GM23338 (cell line): ENCODE data around the gene ZNF805. TPM values are rescaled to one million over a fixed set of nuclear protein-coding genes. Genes with fewer than 3 reads are reported as not detected.

ENCODE experiments used
- ATAC-seq: fragments of 200-7000 bp; cut with Tn5 transposase; 3 replicates; pipeline ENCODE4 v1.9.1; 2020
- DNase-seq: peaks from one replicate; pipeline ENCODE4 v3.0.0-alpha.2; 2015; ENCODE audit warnings: low spot score
- H2AFZ ChIP-seq: fragments of 200-600 bp; sonication (generic); 2 replicates; pipeline ENCODE4 v1.8.0; 2016; ENCODE audit warnings: antibody characterized with exemption, mild to moderate bottlenecking, moderate library complexity
- H3F3A ChIP-seq: fragments of 200-600 bp; sonication (generic); replicated peaks from 2 replicates; pipeline ENCODE4 v1.8.0; 2017; ENCODE audit warnings: antibody characterized with exemption, mixed run types, low read depth
- H3K27ac ChIP-seq: fragments of 200-600 bp; sonication (generic); 2 replicates; pipeline ENCODE4 v1.6.1; 2016; ENCODE audit warnings: low read depth
- H3K27me3 ChIP-seq: fragments of 200-600 bp; sonication (generic); 2 replicates; pipeline ENCODE4 v1.8.0; 2016; ENCODE audit warnings: mild to moderate bottlenecking, mixed run types, moderate library complexity; ENCODE audit not compliant: insufficient read depth
- H3K36me3 ChIP-seq: fragments of 200-600 bp; sonication (generic); 2 replicates; pipeline ENCODE4 v1.8.0; 2016; ENCODE audit warnings: mild to moderate bottlenecking; ENCODE audit not compliant: insufficient read depth
- H3K4me1 ChIP-seq: fragments of 200-600 bp; sonication (generic); 2 replicates; pipeline ENCODE4 v1.8.0; 2016; ENCODE audit warnings: mild to moderate bottlenecking, moderate library complexity; ENCODE audit not compliant: insufficient read depth
- H3K4me2 ChIP-seq: fragments of 200-600 bp; sonication (generic); 2 replicates; pipeline ENCODE4 v1.7.1; 2017; ENCODE audit warnings: mixed run types
- H3K4me3 ChIP-seq: fragments of 200-600 bp; sonication (generic); 2 replicates; pipeline ENCODE4 v1.6.1; 2016; ENCODE audit warnings: mixed run types
- H3K79me2 ChIP-seq: fragments of 200-600 bp; sonication (generic); replicated peaks from 2 replicates; pipeline ENCODE4 v1.8.0; 2017; ENCODE audit warnings: mild to moderate bottlenecking; ENCODE audit not compliant: insufficient read depth
- H3K9me2 ChIP-seq: fragments of 200-600 bp; sonication (generic); 2 replicates; pipeline ENCODE4 v1.8.0; 2017; ENCODE audit not compliant: insufficient read depth
- H4K20me1 ChIP-seq: fragments of 200-600 bp; sonication (generic); replicated peaks from 2 replicates; pipeline ENCODE4 v1.8.0; 2017; ENCODE audit warnings: mild to moderate bottlenecking; ENCODE audit not compliant: insufficient read depth
- H3K27ac Mint-ChIP-seq: 2 replicates; pipeline ENCODE4 v1.8.0; 2020; ENCODE audit warnings: inconsistent platforms, mild to moderate bottlenecking, moderate library complexity, mixed read lengths
- H3K27me3 Mint-ChIP-seq: 3 replicates; pipeline ENCODE4 v1.8.0; 2022; ENCODE audit warnings: low read depth, mild to moderate bottlenecking, moderate library complexity, mixed read lengths, inconsistent platforms; ENCODE audit not compliant: insufficient read depth, poor library complexity
- H3K36me3 Mint-ChIP-seq: 3 replicates; pipeline ENCODE4 v1.8.0; 2021; ENCODE audit warnings: low read depth, mild to moderate bottlenecking, inconsistent platforms, moderate library complexity, mixed read lengths
- H3K4me1 Mint-ChIP-seq: 3 replicates; pipeline ENCODE4 v1.8.0; 2020; ENCODE audit warnings: mild to moderate bottlenecking, inconsistent platforms, mixed read lengths
- H3K4me3 Mint-ChIP-seq: 3 replicates; pipeline ENCODE4 v1.8.0; 2021; ENCODE audit warnings: moderate library complexity, mild to moderate bottlenecking, inconsistent platforms, mixed read lengths
- H3K9me3 Mint-ChIP-seq: 3 replicates; pipeline ENCODE4 v1.8.0; 2020; ENCODE audit warnings: moderate library complexity, mild to moderate bottlenecking, inconsistent platforms, mixed read lengths
- CREB1 ChIP-seq: fragments of 250-450 bp; sonication (Bioruptor Pico); IDR thresholded peaks from 2 replicates; pipeline ENCODE4 v1.5.0; 2020; ENCODE audit warnings: low read depth, mild to moderate bottlenecking, moderate library complexity
- EZH2 ChIP-seq: fragments of 200-600 bp; sonication (generic); IDR thresholded peaks from one replicate; pipeline ENCODE4 v1.8.0; 2017; ENCODE audit warnings: antibody characterized with exemption, mild to moderate bottlenecking, low read depth; ENCODE audit not compliant: unreplicated experiment
- EZH2phosphoT487 ChIP-seq: fragments of 200-600 bp; sonication (generic); IDR thresholded peaks from one replicate; pipeline ENCODE4 v1.8.1; 2018; ENCODE audit warnings: antibody characterized with exemption; ENCODE audit not compliant: unreplicated experiment
- JUNB ChIP-seq: IDR thresholded peaks from one replicate; pipeline ENCODE4 v1.6.1; 2016; ENCODE audit warnings: antibody characterized with exemption; ENCODE audit not compliant: unreplicated experiment
- NANOG ChIP-seq: IDR thresholded peaks from 2 replicates; pipeline ENCODE4 v1.6.1; 2016; ENCODE audit warnings: antibody characterized with exemption, borderline replicate concordance
- POLR2AphosphoS5 ChIP-seq: IDR thresholded peaks from 2 replicates; pipeline ENCODE4 v1.6.1; 2016; ENCODE audit warnings: antibody characterized with exemption, low read depth
- REST ChIP-seq: IDR thresholded peaks from one replicate; pipeline ENCODE4 v1.6.1; 2018; ENCODE audit warnings: antibody characterized with exemption; ENCODE audit not compliant: unreplicated experiment
- STAT1 ChIP-seq: IDR thresholded peaks from one replicate; pipeline ENCODE4 v1.6.1; 2016; ENCODE audit warnings: antibody characterized with exemption; ENCODE audit not compliant: unreplicated experiment
- ZNF114 ChIP-seq: fragments of 250-450 bp; sonication (Bioruptor Pico); IDR thresholded peaks from 2 replicates; pipeline ENCODE4 v1.5.0; 2020; ENCODE audit warnings: mild to moderate bottlenecking, moderate library complexity
- ZNF331 ChIP-seq: fragments of 250-450 bp; sonication (Bioruptor Pico); IDR thresholded peaks from 2 replicates; pipeline ENCODE4 v1.5.0; 2020; ENCODE audit warnings: low read depth, mild to moderate bottlenecking, moderate library complexity
- polyA plus RNA-seq: library from polyadenylated mRNA; unstranded; fragments of >200 nt; fragmentation: Nextera tagmentation; extraction: Ambion mirVana; gene quantifications from 2 replicates; pipeline ENCODE4 v1.2.1, GENCODE V29; 2016
- total RNA-seq: library from RNA; depleted of rRNA; stranded (reverse); fragments of >200 nt; shearing (Covaris generic); gene quantifications from 2 replicates; pipeline ENCODE4 v1.2.3, GENCODE V29; 2014
- TF ChIP-seq, protein P1 (sequence below): IDR thresholded peaks from 2 replicates; pipeline ENCODE4 v1.6.1; 2016; ENCODE audit warnings: antibody characterized with exemption
- TF ChIP-seq, protein P2 (sequence below), 2 experiments: fragments of 200-600 bp in 1 of 2; sonication (generic) in 1 of 2; conservative IDR thresholded peaks; 2 replicates each; pipeline versions ENCODE4 v1.5.1 to v1.6.1; 2016 to 2017; ENCODE audit warnings: antibody characterized with exemption in 2 of 2, low read depth in 2 of 2, mild to moderate bottlenecking in 2 of 2, moderate library complexity in 1 of 2
- TF ChIP-seq, protein P3 (sequence below): fragments of 250-450 bp; sonication (Bioruptor Pico); IDR thresholded peaks from 2 replicates; pipeline ENCODE4 v1.5.0; 2020; ENCODE audit warnings: mild to moderate bottlenecking, moderate library complexity

Gene ZNF805
- total and polyA plus RNA-seq, 2 experiments from 2014 or later = 1.7 to 19.0 TPM

DNA sequence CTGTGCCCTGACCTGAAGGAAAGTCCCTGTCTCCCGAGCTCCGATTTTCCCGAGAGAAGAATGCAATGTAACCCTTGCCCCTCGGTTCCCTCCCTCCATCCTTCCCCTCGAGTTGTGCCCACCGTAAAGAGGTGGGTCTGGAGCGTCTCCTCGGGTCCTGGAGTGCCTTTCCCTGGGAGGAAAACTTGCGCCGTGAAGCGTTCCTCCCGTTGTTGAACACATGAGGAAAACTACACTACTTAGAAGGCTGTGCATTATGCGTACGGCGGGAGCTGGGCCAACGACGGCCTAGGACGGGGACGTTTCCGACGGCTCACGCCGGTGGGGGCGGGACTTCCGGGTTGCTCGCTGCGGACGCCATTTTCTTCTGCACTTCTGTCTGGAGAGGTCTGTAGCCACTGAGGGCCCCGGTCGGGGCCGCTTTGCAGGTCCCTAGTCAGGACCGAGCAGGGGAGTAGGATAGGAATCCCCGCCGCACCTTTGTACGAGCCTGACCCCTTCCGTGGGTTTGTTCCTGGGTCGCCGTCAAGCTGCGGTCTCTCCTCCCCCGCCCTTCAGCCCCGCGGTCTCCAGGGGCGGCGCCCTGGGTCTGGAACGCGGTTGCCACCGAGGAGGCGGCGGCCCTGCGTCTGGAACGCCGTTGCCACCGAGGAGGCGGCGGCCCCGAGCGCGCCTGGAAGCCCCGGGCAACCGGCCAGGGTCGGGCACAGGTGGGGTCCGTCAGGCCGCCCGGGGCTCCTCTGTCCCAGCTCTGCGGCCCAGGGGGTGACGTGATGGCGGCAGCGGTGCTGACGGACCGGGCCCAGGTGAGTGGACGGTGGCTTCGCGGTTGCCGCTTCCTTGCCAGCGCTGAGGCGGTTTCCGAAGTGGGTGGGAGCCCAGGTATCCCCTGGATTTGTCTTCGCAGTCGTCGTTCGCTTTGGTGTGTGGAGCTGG is 49.0 kb upstream of the ZNF805 start, which contains the start of gene ZNF264:
TSS of gene ZNF264 (plus strand) at position 360 of the 936 bp plus-strand sequence. CDS start at position 774, 414 bp downstream.
- H3K4me1 ChIP-seq = peaks cover 4% of the 10 kb centered on the region; the same call in 1 of the 2 replicates
- H4K20me1 ChIP-seq = peaks cover 14% of the 10 kb centered on the region
- peak within 1 kb of the TSS; percentile 88; the same call in 1 of the 2 replicates for H3K27ac Mint-ChIP-seq
- peak within 1 kb of the TSS; percentile 95 for H3K4me3 ChIP-seq
- peak within 1 kb of the TSS; percentile 100 for H2AFZ ChIP-seq
- H3K9me3 Mint-ChIP-seq = peaks cover 44% of the 10 kb centered on the region
- H3K36me3 Mint-ChIP-seq = peaks cover 65% of the 10 kb centered on the region
- no peaks in the 10 kb centered on the region for H3K27me3 ChIP-seq
- H3F3A ChIP-seq = peaks cover 8% of the 10 kb centered on the region
- peaks cover 22% of the 10 kb centered on the region for H3K79me2 ChIP-seq
- H3K27me3 Mint-ChIP-seq = peaks cover 11% of the 10 kb centered on the region
- peak within 1 kb of the TSS; percentile 95 for H3K4me2 ChIP-seq
- DNase-seq (peak; percentile 93), ATAC-seq (peak; percentile 98)
- peaks cover 15% of the 10 kb centered on the region; the same call in 2 of the 3 replicates for H3K4me1 Mint-ChIP-seq
- no peaks in the 10 kb centered on the region; the same call in 1 of the 2 replicates for H3K36me3 ChIP-seq
- TF ChIP-seq, protein P1, sequence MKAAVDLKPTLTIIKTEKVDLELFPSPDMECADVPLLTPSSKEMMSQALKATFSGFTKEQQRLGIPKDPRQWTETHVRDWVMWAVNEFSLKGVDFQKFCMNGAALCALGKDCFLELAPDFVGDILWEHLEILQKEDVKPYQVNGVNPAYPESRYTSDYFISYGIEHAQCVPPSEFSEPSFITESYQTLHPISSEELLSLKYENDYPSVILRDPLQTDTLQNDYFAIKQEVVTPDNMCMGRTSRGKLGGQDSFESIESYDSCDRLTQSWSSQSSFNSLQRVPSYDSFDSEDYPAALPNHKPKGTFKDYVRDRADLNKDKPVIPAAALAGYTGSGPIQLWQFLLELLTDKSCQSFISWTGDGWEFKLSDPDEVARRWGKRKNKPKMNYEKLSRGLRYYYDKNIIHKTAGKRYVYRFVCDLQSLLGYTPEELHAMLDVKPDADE = no peak
- no peak for TF ChIP-seq EZH2
- TF ChIP-seq JUNB = no peak
- no peak for TF ChIP-seq ZNF114 (CRISPR knock-in tag)
- 0 out of 2 replicates have a peak, but pooled peaks have one; percentile 18 for TF ChIP-seq CREB1 (CRISPR knock-in tag)
- peak; percentile 77 for TF ChIP-seq POLR2AphosphoS5
- TF ChIP-seq, protein P2, sequence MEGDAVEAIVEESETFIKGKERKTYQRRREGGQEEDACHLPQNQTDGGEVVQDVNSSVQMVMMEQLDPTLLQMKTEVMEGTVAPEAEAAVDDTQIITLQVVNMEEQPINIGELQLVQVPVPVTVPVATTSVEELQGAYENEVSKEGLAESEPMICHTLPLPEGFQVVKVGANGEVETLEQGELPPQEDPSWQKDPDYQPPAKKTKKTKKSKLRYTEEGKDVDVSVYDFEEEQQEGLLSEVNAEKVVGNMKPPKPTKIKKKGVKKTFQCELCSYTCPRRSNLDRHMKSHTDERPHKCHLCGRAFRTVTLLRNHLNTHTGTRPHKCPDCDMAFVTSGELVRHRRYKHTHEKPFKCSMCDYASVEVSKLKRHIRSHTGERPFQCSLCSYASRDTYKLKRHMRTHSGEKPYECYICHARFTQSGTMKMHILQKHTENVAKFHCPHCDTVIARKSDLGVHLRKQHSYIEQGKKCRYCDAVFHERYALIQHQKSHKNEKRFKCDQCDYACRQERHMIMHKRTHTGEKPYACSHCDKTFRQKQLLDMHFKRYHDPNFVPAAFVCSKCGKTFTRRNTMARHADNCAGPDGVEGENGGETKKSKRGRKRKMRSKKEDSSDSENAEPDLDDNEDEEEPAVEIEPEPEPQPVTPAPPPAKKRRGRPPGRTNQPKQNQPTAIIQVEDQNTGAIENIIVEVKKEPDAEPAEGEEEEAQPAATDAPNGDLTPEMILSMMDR (conservative IDR thresholded peaks at IDR 0.05; ENCODE audit: low read depth in 2 of 2) = no peak
- no peak for TF ChIP-seq EZH2phosphoT487
- TF ChIP-seq NANOG = no peak
- TF ChIP-seq, protein P3, sequence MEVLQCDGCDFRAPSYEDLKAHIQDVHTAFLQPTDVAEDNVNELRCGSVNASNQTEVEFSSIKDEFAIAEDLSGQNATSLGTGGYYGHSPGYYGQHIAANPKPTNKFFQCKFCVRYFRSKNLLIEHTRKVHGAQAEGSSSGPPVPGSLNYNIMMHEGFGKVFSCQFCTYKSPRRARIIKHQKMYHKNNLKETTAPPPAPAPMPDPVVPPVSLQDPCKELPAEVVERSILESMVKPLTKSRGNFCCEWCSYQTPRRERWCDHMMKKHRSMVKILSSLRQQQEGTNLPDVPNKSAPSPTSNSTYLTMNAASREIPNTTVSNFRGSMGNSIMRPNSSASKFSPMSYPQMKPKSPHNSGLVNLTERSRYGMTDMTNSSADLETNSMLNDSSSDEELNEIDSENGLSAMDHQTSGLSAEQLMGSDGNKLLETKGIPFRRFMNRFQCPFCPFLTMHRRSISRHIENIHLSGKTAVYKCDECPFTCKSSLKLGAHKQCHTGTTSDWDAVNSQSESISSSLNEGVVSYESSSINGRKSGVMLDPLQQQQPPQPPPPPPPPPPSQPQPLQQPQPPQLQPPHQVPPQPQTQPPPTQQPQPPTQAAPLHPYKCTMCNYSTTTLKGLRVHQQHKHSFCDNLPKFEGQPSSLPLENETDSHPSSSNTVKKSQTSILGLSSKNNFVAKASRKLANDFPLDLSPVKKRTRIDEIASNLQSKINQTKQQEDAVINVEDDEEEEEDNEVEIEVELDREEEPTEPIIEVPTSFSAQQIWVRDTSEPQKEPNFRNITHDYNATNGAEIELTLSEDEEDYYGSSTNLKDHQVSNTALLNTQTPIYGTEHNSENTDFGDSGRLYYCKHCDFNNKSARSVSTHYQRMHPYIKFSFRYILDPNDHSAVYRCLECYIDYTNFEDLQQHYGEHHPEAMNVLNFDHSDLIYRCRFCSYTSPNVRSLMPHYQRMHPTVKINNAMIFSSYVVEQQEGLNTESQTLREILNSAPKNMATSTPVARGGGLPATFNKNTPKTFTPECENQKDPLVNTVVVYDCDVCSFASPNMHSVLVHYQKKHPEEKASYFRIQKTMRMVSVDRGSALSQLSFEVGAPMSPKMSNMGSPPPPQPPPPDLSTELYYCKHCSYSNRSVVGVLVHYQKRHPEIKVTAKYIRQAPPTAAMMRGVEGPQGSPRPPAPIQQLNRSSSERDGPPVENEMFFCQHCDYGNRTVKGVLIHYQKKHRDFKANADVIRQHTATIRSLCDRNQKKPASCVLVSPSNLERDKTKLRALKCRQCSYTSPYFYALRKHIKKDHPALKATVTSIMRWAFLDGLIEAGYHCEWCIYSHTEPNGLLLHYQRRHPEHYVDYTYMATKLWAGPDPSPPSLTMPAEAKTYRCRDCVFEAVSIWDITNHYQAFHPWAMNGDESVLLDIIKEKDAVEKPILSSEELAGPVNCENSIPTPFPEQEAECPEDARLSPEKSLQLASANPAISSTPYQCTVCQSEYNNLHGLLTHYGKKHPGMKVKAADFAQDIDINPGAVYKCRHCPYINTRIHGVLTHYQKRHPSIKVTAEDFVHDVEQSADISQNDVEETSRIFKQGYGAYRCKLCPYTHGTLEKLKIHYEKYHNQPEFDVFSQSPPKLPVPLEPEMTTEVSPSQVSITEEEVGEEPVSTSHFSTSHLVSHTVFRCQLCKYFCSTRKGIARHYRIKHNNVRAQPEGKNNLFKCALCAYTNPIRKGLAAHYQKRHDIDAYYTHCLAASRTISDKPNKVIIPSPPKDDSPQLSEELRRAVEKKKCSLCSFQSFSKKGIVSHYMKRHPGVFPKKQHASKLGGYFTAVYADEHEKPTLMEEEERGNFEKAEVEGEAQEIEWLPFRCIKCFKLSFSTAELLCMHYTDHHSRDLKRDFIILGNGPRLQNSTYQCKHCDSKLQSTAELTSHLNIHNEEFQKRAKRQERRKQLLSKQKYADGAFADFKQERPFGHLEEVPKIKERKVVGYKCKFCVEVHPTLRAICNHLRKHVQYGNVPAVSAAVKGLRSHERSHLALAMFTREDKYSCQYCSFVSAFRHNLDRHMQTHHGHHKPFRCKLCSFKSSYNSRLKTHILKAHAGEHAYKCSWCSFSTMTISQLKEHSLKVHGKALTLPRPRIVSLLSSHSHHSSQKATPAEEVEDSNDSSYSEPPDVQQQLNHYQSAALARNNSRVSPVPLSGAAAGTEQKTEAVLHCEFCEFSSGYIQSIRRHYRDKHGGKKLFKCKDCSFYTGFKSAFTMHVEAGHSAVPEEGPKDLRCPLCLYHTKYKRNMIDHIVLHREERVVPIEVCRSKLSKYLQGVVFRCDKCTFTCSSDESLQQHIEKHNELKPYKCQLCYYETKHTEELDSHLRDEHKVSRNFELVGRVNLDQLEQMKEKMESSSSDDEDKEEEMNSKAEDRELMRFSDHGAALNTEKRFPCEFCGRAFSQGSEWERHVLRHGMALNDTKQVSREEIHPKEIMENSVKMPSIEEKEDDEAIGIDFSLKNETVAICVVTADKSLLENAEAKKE (CRISPR knock-in tag) = no peak
- TF ChIP-seq REST = no peak
- TF ChIP-seq STAT1 = no peak
- no peak for TF ChIP-seq ZNF331 (CRISPR knock-in tag)
- H3K4me3 Mint-ChIP-seq = peak within 1 kb of the TSS; percentile 96
- H3K9me2 ChIP-seq = peaks cover 12% of the 10 kb centered on the region
- peak within 1 kb of the TSS; percentile 91 for H3K27ac ChIP-seq
